Measurements from ENCODE around the gene RALGAPA1. TPM values are rescaled to one million over a fixed set of nuclear protein-coding genes. Genes with fewer than 3 reads are reported as not detected.

The RALGAPA1 gene
- polyA plus RNA-seq, 1 donor (not counting 4 experiments of a cell fraction or from before 2014, with no cell fraction given), result 12.1 TPM

DNA sequence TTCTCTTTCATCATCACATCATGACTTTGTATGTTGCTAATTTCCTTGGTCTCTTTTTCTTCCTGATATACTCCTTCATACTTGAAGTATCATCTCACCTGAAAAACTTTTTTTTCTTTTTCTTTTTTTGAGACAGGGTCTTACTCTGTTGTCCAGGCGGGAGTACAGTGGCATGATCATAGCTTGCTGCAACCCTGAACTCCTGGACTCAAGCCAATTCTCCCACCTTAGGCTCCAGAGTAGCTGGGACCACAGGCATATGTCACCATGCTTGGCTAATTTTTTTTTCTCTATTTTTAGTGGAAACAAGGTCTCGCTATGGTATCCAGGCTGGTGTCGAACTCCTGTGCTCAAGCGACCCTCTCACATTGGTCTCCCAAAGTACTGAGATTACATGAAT, 107.6 kb downstream of the RALGAPA1 start:
- no peaks in the 10 kb centered on the region for H3K9me1 ChIP-seq (ENCODE audit: control insufficient read depth, extremely low read depth, insufficient read depth, low read length)
- TF ChIP-seq EZH2 (IDR thresholded peaks at IDR 0.05; ENCODE audit: low read length), result no peak
- TF ChIP-seq, protein P1, sequence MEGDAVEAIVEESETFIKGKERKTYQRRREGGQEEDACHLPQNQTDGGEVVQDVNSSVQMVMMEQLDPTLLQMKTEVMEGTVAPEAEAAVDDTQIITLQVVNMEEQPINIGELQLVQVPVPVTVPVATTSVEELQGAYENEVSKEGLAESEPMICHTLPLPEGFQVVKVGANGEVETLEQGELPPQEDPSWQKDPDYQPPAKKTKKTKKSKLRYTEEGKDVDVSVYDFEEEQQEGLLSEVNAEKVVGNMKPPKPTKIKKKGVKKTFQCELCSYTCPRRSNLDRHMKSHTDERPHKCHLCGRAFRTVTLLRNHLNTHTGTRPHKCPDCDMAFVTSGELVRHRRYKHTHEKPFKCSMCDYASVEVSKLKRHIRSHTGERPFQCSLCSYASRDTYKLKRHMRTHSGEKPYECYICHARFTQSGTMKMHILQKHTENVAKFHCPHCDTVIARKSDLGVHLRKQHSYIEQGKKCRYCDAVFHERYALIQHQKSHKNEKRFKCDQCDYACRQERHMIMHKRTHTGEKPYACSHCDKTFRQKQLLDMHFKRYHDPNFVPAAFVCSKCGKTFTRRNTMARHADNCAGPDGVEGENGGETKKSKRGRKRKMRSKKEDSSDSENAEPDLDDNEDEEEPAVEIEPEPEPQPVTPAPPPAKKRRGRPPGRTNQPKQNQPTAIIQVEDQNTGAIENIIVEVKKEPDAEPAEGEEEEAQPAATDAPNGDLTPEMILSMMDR (optimal IDR thresholded peaks at IDR 0.05 in 1 of 3, IDR thresholded peaks at IDR 0.05 in 1 of 3, conservative IDR thresholded peaks at IDR 0.05 in 1 of 3; ENCODE audit: extremely low read depth in 1 of 3, insufficient read depth in 2 of 3, low read length in 3 of 3), result no peak
- no peak overlapping the region for H3K4me2 ChIP-seq (ENCODE audit: control insufficient read depth, extremely low read depth, insufficient read depth, low read depth, low read length)
- H3K4me3 ChIP-seq (ENCODE audit: control insufficient read depth in 2 of 3, extremely low read depth in 1 of 3, insufficient read depth in 2 of 3, low read depth in 1 of 3, low read length in 3 of 3), result no peak overlapping the region
- H3K27ac ChIP-seq (ENCODE audit: control insufficient read depth, insufficient read depth, low read length), result no peak overlapping the region
- no peak overlapping the region for H2AFZ ChIP-seq (ENCODE audit: control insufficient read depth, low read length)
- FAIRE-seq, result no peak
- no peaks in the 10 kb centered on the region for H3K27me3 ChIP-seq (ENCODE audit: control insufficient read depth, extremely low read depth, insufficient read depth, low read length)
- dilution Hi-C loops (cut with MboI; ENCODE audit: extremely low pct_ligation_motif_present, low sequenced_read_pairs), result no loop called here
- H3K9ac ChIP-seq (ENCODE audit: control insufficient read depth, extremely low read depth, insufficient read depth, low read length), result no peak overlapping the region
- no peaks in the 10 kb centered on the region for H3K4me1 ChIP-seq (ENCODE audit: control insufficient read depth, extremely low read depth, insufficient read depth, low read length)
- H4K20me1 ChIP-seq (ENCODE audit: control insufficient read depth, extremely low read depth, insufficient read depth, low read length), result no peaks in the 10 kb centered on the region
- no peaks in the 10 kb centered on the region for H3K79me2 ChIP-seq (ENCODE audit: control insufficient read depth, insufficient read depth, low read length)
- no peaks in the 10 kb centered on the region for H3K9me3 ChIP-seq (ENCODE audit: control insufficient read depth, low read depth, low read length)
- DNase-seq (ENCODE audit: low read depth, low spot score), result no peak
- no peaks in the 10 kb centered on the region for H3K36me3 ChIP-seq (ENCODE audit: control insufficient read depth in 2 of 2, extremely low read depth in 1 of 2, insufficient read depth in 2 of 2, low read length in 2 of 2)

DNA sequence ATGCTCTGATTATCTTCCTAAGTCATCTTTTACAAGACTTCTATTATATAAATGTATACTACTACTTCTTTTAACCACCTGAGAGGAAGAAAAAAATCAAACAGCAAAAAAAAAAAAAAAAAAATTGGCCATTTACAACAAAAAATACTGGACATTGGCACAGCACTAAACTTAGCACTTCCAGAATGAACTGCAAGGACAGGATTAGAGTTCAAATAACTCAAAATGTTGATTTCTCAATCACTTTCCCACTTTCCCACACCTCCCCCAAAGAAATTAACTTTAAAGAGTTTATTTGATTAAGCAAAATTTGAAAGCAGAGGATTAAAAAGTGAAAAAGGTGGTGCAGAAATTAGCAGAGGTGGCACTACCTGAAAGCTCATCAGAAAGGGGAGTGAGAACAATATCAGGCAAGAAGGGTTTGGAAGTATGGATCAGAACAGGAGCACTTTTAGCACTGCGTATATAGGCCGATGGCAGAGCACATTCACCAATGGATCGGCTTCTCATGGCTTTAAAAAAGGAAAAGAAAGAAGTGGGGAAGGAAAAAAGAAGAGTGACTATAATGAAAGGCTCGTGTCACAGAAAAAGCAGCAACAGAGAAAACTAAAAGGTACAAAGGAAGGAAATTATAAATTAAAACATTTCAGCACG, 109.2 kb downstream of the RALGAPA1 start:
- no peaks in the 10 kb centered on the region for H4K20me1 ChIP-seq (ENCODE audit: control insufficient read depth, extremely low read depth, insufficient read depth, low read length)
- no peaks in the 10 kb centered on the region for H3K27me3 ChIP-seq (ENCODE audit: control insufficient read depth, extremely low read depth, insufficient read depth, low read length)
- no peak overlapping the region for H3K9ac ChIP-seq (ENCODE audit: control insufficient read depth, extremely low read depth, insufficient read depth, low read length)
- dilution Hi-C loops (cut with MboI; ENCODE audit: extremely low pct_ligation_motif_present, low sequenced_read_pairs), result no loop called here
- no peaks in the 10 kb centered on the region for H3K4me1 ChIP-seq (ENCODE audit: control insufficient read depth, extremely low read depth, insufficient read depth, low read length)
- no peaks in the 10 kb centered on the region for H3K79me2 ChIP-seq (ENCODE audit: control insufficient read depth, insufficient read depth, low read length)
- no peak overlapping the region for H3K4me3 ChIP-seq (ENCODE audit: control insufficient read depth in 2 of 3, extremely low read depth in 1 of 3, insufficient read depth in 2 of 3, low read depth in 1 of 3, low read length in 3 of 3)
- no peaks in the 10 kb centered on the region for H3K9me1 ChIP-seq (ENCODE audit: control insufficient read depth, extremely low read depth, insufficient read depth, low read length)
- no peak overlapping the region for H3K27ac ChIP-seq (ENCODE audit: control insufficient read depth, insufficient read depth, low read length)
- TF ChIP-seq, protein P1 (optimal IDR thresholded peaks at IDR 0.05 in 1 of 3, IDR thresholded peaks at IDR 0.05 in 1 of 3, conservative IDR thresholded peaks at IDR 0.05 in 1 of 3; ENCODE audit: extremely low read depth in 1 of 3, insufficient read depth in 2 of 3, low read length in 3 of 3), result no peak
- TF ChIP-seq EZH2 (IDR thresholded peaks at IDR 0.05; ENCODE audit: low read length), result no peak
- no peak overlapping the region for H3K4me2 ChIP-seq (ENCODE audit: control insufficient read depth, extremely low read depth, insufficient read depth, low read depth, low read length)
- H3K36me3 ChIP-seq (ENCODE audit: control insufficient read depth in 2 of 2, extremely low read depth in 1 of 2, insufficient read depth in 2 of 2, low read length in 2 of 2), result no peaks in the 10 kb centered on the region
- no peaks in the 10 kb centered on the region for H3K9me3 ChIP-seq (ENCODE audit: control insufficient read depth, low read depth, low read length)
- H2AFZ ChIP-seq (ENCODE audit: control insufficient read depth, low read length), result no peak overlapping the region
- FAIRE-seq, result no peak
- no peak for DNase-seq (ENCODE audit: low read depth, low spot score)
